Activated CD4-positive, alpha-beta T cell treated with anti-CD3 and anti-CD28 coated beads for 24 hours (primary cell): ENCODE results near the gene STK35.

Experiments
- DNase-seq, 2 donors: peaks; one replicate each; pipeline ENCODE4 v3.0.0-alpha.2; 2020; ENCODE audit warnings: low read depth in 2 of 2

The STK35 gene

GRCh38 chr20:2101057-2101864 is at the start of gene STK35:
Gene STK35 (plus strand): TSS chr20:2101827. CDS start chr20:2101882, 55 bp downstream.
- DNase-seq, result peak; percentile 55 to 63

- DNase-seq, result no peak
These were observed 49.7 kb upstream of the STK35 start for GRCh38 chr20:2051946-2052345.

GRCh38 chr20:2052741-2053140 is 48.9 kb upstream of the STK35 start:
- DNase-seq, result no peak

GRCh38 chr20:2053615-2054014 is 48.0 kb upstream of the STK35 start:
- DNase-seq, result no peak

GRCh38 chr20:2054911-2055310 is 46.7 kb upstream of the STK35 start:
- no peak for DNase-seq

GRCh38 chr20:2059411-2059810 is 42.2 kb upstream of the STK35 start:
- DNase-seq, result no peak

GRCh38 chr20:2065099-2065498 is 36.5 kb upstream of the STK35 start:
- no peak for DNase-seq

- DNase-seq, result no peak
These were observed 35.0 kb upstream of the STK35 start for GRCh38 chr20:2066461-2067122.

- no peak for DNase-seq
These were observed 20.9 kb upstream of the STK35 start for GRCh38 chr20:2080532-2081224.

- DNase-seq, result no peak
These were observed 16.9 kb upstream of the STK35 start for GRCh38 chr20:2084703-2085102.

GRCh38 chr20:2086177-2086979 is 15.2 kb upstream of the STK35 start:
- no peak for DNase-seq

- DNase-seq, result no peak
These were observed 14.6 kb upstream of the STK35 start for GRCh38 chr20:2086980-2087377.

GRCh38 chr20:2088891-2089290 is 12.7 kb upstream of the STK35 start:
- no peak for DNase-seq

- DNase-seq, result no peak
These were observed 12.2 kb upstream of the STK35 start for GRCh38 chr20:2089447-2089846.

GRCh38 chr20:2093159-2093781 is 8.4 kb upstream of the STK35 start:
- DNase-seq, result no peak

- no peak for DNase-seq
These were observed 7.7 kb upstream of the STK35 start for GRCh38 chr20:2093883-2094282.

- DNase-seq, result peak; percentile 81 to 86
These were observed 398 bp downstream of the STK35 start for GRCh38 chr20:2101865-2102584.

GRCh38 chr20:2102585-2103460 is 1.2 kb downstream of the STK35 start:
- DNase-seq, result peak; percentile 63 to 70

GRCh38 chr20:2103461-2104153 is 2.0 kb downstream of the STK35 start:
- no peak for DNase-seq
